Skin epidermis (tissue), 12 donors: Measurements from ENCODE around the gene HPS1.
A peak's percentile ranks its signal among the peaks of the same experiment; 100 is the strongest.
"Not testable (repeated sequence)": the region's sequence is repeated elsewhere in the genome, so short reads cannot be mapped to it uniquely, and the experiment has no call there.

Experiments used
- H3K27ac ChIP-seq, 21 experiments: fragments of 200-600 bp; sonication (generic) in 11 of 21; one replicate each; pipeline ENCODE4 v1.5.0; 2020; ENCODE audit warnings: mild to moderate bottlenecking in 3 of 21, inconsistent platforms in 2 of 21, moderate library complexity in 2 of 21
- H3K4me3 ChIP-seq, 7 experiments: fragments of 200-600 bp; sonication (generic) in 2 of 7; one replicate each; pipeline ENCODE4 v1.5.0; 2020; ENCODE audit warnings: inconsistent platforms in 2 of 7, mild to moderate bottlenecking in 2 of 7, moderate library complexity in 1 of 7

The HPS1 gene

DNA sequence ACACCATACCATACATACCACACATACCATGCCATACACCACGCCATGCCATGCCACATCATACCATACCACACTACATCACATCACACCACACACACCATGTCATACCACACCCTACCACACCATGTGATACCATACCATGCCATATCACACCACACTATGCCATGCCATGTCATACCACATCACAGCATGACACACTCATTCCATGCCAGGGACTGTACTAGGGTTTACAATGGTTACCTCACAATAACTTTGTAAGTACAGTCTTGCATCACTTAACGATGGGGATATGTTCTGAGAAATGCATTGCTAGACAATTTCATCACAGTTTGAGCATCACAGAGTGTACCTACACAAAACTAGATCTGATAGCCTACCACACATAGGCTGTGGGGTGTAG lies 46.3 kb downstream of the HPS1 start:
- no peak overlapping the region for H3K27ac ChIP-seq
- no peak overlapping the region for H3K4me3 ChIP-seq

DNA sequence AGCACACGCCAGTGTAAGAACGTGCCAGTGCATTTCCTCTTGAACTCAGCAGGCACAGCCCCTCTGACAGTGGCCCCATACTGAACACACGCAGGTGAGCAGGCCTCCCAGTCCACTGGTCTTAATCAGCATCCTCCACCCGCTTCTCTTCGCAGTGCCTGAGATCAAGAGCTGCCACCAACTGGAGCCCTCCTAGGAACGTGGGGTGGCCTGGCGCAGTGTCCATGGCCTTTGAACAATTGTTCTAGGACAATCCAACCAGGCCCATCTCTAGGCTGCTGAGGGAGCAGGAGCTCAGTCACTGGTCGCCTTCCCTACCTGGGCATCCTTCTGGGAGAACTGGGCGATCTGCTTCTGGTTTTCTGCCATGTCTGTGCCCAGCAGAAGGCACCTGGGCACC lies 47.0 kb downstream of the HPS1 start:
- no peak overlapping the region for H3K4me3 ChIP-seq
- no peak overlapping the region for H3K27ac ChIP-seq

DNA sequence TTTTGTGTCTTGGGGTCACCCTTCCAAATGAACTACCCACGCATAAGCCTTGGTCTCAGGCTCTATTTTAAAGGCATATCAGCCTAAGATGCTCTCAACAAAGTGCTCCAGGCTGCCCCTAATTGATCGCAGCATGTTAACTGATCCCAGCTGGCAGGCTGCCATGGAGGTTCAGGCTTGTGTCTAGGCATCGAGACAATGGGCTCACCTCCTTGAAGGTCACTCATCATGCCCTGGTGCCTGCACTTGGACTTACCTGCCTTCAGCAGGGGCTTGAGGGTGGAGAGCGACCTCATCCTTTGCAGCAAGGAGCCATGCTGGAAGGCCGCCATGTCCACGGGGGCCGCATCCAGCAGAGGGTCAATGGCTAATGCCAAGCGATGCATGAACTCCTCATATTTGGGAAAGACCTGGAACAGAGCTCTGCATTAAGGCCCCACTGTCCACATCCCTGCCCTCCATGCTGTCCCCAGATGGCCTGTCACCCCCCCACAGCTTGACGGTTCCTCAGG lies 49.6 kb downstream of the HPS1 start:
- H3K27ac ChIP-seq = no peak overlapping the region

DNA sequence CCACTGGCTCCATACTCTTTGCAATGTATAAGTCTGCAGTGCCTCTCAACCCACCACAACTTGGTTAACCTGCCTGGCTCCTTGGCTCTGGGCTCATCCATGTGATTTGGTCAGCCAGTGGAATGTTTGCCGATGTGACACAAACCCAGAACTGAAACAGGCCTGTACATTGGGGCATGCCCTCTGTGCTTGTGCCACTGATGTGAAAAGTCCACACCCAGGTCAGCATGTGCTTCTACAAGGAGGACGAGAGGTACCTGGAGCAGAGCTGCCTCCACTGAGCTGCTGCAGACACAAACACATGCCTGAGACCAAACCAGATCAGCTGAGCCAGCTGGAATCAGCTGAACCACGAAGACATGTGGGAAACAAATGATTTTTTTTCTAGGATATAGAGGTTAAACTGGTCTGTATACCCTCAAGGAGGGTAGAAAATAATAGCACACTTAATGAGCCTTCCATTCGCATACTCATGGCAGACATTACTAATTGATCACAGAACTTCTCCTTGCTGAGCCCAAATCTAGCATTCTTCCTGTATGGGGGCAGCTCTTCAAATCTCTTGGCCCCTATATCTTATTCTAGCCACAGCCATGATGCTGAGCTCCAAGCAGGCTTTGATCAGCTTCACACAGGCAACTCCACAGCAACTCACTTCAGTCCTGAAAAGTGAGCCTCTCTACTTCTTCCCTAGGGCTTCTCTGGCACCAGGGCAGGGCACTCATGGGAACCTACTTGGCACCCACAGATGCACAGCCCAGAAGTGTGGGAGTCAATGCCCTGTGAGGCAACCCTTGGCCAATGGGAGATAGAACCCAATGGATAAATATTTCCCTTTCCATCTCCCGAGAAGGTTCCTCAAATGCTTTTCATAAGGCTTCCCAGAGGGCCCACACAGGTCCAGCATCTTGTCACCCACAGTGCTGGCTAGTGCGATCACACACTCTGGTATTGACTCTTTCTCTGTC lies 50.4 kb downstream of the HPS1 start:
- H3K4me3 ChIP-seq = no peak overlapping the region
- no peak overlapping the region for H3K27ac ChIP-seq

More for the DNA sequence above, 49.6 kb downstream of the HPS1 start:
- no peak overlapping the region for H3K4me3 ChIP-seq

DNA sequence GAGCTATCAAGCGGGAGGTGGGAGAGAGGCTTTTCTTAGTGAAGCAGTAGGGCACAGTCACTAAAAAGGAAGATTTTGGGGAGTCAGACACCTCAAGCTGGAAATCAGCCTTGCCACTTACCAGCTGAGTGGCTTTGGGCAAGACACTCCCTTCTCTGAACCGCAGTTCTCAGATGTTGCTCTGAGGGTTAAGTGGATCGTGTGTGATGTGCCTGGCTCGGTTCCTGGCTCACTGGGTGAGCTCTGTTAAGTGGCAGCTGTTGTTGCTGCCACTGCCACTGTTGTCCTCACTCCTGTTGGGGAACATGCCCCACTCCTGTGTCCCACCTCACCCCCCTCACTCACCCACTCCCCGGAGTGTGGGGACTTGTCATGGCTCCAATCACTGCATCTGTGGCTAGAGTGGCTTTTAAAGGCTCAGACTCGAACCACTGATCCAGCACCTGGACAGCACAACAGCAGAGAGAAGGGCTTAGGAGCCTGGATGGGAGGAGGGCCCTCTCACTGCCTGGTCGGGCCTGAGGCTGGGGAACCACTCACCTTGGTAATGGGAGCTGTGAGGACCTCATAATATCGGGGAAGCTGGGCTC lies 51.8 kb downstream of the HPS1 start:
- peak overlapping the region in 2 of 21 experiments; percentile 0 to 17 for H3K27ac ChIP-seq
- H3K4me3 ChIP-seq = no peak overlapping the region

DNA sequence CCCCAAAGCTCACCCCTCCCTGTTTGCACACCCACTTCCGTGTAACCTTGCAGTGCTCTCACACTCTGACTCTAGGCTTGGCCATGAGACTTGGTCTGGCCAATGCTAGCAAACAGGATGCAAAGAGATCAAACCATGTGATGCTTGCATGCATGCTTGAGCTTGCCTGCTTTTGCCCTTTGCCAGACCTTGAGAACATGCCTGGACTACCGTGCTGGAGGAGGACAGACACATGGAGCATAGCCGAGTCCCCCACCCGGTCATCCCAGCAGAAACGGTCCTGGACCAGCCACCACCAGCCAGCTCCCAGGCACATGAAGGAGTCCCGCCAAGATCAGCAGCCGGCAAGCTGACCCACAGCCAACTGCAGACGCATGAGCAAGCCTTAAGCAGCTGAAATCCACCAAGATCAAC lies 55.1 kb downstream of the HPS1 start:
- no peak overlapping the region for H3K4me3 ChIP-seq
- H3K27ac ChIP-seq = peak overlapping the region in 3 of 21 experiments; percentile 18 to 30 (median 29)

DNA sequence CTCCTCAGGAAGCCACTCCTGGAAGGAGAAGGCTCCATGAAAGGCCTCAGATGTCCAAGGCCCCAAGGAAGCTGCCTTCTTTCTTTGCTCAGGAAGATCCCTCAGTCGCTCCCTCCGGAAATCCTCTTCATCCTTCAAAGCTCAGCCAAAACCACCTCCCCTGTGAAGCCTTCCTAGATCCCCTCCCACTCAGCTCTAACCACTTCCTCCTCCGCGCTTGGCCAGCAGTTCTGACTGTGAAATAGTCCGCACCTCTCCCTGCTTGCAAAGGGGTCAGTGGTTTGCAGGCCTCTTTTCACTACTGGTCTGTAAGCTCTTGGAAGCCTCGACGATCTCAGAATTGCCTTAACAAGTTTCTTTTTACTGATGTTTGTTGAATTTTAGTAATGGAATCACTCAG lies 55.7 kb downstream of the HPS1 start:
- H3K27ac ChIP-seq = peak overlapping the region in 3 of 21 experiments; percentile 29 to 39 (median 30)
- H3K4me3 ChIP-seq = no peak overlapping the region

DNA sequence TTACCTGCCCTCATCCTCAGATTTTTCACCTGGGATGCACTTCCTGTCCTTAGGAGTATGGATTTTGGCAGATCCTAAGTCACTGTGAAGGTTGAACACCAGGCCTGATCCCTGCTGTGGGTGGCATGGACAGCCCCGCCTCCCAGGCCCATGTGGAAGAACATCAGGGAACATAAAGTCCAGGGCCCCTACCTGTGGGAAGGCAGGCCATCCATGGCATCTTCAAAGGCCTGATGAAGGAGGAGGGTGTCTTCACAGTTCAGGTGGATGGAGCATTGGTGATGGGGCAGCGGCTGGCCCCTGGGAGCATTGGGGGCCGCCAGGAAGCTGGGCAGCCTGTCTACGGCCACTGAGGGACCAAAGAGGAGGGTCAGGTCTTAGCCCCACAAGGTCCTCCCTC lies 56.3 kb downstream of the HPS1 start:
- H3K27ac ChIP-seq = no peak overlapping the region

DNA sequence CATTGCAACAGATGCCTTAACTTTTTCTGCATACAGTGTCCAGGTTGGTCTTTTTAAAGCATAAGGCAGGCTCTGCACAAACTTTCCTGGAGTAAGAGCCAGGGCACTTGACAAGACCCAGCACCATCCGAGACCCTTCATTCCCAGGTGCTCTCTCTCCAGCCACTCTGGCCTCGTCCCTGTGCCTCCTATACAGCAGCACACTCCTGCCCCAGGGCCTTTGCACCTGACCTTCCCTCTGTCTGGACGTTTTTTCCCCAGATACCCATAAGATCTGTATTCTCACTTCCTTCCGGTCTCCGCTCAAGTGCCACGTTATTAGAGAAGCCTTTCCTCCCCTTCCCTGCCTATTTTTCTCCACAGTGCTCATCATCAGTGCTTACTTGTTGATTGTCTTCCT lies 57.3 kb downstream of the HPS1 start:
- no peak overlapping the region for H3K4me3 ChIP-seq
- H3K27ac ChIP-seq = no peak overlapping the region

More for the DNA sequence above, 56.3 kb downstream of the HPS1 start:
- no peak overlapping the region for H3K4me3 ChIP-seq

DNA sequence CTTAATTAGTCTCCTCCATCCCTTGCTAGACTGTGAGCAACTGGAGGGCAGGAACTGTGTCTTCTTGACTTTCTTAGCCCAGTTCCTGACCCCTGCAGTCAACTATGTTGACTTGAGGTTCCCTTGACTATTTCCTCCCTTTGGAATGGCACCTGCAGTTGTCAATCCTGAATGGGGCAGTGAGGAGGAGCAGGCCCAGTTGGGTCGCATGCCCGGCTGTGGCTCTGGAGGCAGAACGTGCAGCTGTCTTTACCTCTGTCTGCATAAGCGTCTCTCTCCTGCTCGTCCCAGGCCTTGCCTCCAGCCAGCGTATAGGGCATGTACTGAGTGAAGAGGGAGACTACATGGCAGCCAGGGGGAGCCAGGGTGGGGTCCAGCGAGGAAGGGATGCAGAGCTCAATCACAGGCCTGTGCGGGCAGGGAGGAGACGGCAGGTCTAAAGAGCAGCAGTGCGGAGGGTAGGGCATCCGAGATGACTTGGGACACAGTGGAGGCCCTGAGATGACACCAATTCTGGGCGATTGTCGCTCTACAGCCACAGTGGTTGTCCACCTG lies 58.6 kb downstream of the HPS1 start:
- H3K27ac ChIP-seq = no peak overlapping the region
- H3K4me3 ChIP-seq = no peak overlapping the region

DNA sequence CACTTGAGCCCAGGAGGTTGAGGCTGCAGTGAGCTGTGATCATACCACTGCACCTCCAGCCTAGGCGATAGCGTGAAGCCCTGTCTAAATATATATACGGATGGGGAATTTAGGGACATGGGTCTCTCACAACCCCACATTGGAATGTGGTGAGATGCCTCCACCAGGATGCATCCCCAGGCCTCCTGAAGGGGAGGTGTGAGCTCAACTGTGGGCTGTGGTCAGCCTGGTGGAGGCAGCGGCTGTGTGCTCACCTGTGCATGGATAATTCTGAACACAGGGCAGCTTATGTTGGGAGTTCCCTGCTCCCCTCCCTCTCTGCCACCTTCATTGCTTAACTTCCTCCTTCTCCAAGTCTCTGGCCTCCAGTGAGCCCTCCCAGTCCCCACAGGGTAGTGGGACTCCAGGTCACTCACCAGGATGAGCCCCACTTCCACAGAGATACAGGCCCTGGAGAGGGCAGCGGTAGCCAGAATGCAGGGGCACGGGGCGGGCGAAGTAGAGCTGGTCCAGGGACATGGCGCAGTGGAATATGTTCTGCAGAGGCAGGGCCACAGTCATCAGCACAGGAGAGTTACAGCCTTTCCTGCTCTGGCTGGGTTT lies 62.1 kb downstream of the HPS1 start:
- no peak overlapping the region for H3K4me3 ChIP-seq
- no peak overlapping the region for H3K27ac ChIP-seq

DNA sequence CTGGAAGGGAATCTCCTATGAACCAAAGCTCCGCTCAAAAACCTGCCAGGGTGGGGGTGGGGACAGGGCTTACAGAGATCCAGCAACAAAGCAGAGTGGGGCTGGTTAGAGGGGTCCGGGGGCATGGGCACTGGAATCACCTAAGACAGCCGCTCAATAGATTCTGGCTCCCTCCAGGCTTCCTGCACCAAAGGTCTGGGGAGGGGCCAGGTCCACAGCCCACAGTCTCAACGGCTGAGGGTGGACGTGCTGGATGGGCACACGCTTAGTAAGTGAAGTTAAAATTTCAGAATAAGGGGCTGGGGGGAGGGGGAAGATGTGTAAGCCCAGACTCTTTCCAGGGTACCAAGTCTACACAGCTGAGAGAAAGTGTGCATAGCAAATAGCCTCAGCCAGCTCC lies 62.9 kb downstream of the HPS1 start:
- Histone ChIP-seq H3K27ac (no peak overlapping the region), H3K4me3 (no peak overlapping the region)

DNA sequence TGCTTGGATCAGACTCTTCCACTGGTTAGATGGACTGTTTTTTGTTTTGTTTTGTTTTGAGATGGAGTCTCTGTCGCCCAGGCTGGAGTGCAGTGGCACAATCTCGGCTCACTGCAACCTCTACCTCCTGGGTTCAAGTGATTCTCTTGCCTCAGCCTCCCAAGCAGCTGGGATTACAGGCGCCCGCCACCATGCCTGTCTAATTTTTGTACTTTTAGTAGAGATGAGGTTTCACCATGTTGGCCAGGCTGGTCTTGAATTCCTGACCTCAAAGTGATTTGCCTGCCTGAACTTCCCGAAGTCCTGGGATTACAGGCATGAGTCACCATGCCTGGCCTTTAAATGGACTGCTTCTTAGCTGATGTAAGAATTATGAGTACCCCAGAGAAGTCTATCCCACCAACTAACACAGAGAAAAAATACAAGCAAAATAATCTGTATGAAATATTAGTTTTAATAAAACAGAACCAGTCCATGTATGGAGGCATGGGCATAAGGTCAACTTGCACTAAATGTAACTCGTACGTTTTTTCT lies 63.5 kb downstream of the HPS1 start:
- H3K4me3 ChIP-seq, H3K27ac ChIP-seq: not testable (repeated sequence)

DNA sequence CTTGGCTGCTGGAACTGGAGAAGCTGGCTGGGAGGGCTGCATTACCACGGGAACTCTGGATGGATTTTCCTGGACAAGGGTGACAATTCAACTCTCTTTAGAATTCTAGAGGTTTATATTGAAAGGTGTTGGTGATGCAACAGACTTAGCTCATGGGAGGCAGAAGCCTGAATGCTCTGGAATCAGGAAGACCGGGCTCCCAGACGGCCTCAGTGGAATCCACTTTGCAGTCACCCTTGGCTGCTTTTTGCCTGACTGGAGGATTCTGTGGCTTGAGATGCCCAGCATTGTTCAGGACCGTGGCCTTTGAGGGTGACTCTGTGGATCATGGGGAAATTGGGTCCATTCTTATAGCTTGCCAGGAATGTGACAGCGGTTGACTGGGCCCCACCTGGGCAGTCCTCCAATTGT lies 64.0 kb downstream of the HPS1 start:
- no peak overlapping the region for H3K27ac ChIP-seq
- no peak overlapping the region for H3K4me3 ChIP-seq

DNA sequence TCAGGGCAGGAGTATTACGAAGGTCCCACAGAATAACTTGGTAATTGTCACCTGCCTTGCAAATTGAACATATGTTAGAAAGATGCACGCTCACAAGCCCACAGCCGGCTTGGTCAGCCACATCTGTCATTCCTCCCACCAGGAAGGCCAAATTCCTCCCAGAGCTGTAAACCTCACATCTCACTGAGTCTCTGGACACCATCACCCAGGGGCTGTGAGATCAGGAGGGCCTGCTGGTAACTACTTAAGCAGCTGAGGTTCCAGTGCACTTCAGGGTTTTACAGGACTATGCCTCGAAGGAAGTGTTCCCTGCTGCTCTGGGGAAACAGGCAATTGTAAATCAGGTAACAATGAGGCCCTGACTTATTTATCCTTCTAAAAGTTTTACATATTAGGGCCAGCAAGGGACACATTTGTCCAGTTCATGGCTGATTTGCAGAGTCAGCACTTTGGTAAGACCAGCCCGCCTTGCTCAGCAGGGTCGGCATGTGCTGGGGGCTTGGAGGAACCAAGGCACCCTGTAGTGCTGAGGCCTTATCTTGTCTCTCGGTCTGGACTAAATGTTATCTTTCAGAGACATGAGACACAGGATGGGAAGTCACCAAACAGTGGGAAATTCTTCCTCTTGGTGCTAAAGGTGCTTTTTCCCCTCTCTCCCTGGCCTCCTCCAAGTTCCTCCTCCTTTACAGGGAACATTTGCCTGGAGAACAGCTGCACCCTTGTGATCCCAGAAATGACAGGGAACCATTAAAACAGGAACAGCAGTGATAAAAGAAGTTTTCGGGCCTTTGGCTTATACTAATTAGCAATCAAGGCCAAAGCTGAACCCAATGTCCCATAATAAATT lies 66.0 kb downstream of the HPS1 start:
- H3K4me3 ChIP-seq = no peak overlapping the region
- no peak overlapping the region for H3K27ac ChIP-seq

DNA sequence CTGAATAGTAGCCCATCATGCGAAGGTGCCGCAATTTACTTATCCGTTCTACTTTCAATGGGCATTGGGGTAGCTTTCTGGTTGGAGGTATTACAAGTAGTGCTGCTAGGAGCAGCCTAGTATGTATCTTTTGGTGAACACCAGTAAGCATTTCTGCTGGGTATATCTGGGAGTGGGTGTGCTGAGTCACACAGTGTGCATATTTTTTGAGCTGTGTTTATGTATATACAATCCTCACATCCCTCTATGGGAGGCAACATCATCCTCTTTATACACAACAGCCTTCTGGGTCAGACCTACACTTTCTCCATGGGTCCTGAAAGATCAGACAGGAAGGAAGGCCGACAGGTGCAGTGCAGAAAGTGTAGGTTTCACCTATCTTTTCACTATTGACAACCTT lies 68.0 kb downstream of the HPS1 start:
- no peak overlapping the region for H3K27ac ChIP-seq
- H3K4me3 ChIP-seq = no peak overlapping the region

DNA sequence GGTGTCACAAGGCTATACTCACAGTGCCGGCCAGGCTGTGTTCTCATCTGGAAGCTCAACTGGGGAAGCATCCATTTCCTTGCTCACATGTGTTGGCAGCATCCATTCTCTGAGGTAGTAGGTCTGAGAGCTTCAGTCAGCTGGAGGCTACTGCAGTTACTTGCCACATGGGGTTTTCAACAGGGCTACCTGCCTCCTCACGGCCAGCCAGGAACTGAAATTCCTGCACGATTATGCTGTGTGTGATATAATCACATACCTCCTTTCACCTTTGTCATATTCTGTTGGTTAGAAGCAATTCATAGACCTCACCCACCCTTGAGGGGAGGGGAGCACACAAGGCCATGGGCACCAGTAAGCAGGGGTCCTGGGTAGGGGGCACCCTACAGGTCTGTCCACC lies 69.2 kb downstream of the HPS1 start:
- Histone ChIP-seq H3K27ac (no peak overlapping the region), H3K4me3 (no peak overlapping the region)

DNA sequence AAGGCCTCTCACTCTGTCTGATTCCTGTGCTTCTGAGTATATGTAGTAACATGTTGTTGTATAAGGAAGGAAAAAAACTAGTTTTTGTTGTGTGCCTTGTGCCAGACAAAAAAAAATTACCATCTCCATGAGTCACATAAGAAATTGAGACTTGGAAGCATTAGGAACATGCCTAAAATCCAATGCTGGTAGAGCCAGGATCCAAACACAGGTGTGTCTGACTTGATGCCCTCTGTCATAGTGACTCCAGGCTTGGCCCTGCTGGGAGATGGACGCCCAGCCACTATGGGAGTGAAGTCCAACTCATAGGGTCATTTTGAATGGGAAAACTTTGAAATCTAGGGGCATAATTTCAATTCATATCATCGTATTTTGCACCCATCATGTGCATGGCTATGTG lies 69.7 kb downstream of the HPS1 start:
- H3K27ac ChIP-seq = no peak overlapping the region
- no peak overlapping the region for H3K4me3 ChIP-seq

DNA sequence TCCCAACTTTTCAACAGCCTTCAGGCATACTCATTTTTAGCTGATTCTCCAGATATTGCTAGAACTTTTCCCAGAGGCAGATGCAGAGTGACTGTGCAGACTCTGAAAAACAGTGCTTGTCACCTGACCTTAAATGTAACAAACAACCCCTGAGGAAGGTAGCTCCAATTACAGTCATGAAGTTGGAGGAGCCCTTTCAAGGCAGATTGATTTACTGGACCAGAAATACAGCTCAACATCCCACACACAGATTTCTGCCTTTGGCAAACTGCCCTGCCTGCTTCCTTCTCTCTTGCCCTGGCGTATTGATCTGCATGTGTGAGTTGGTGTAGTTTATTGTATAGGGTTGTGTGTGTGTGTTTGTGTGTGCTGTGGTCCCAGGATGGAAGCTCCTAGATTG lies 70.2 kb downstream of the HPS1 start:
- H3K27ac ChIP-seq = no peak overlapping the region

More for the DNA sequence above, 70.2 kb downstream of the HPS1 start:
- H3K4me3 ChIP-seq = no peak overlapping the region
